ENCODE measurements around the gene CASS4.

GRCh38 chr20:56424931-56425330 is 12.9 kb downstream of the CASS4 start:
- TF ChIP-seq CTCF (IDR thresholded peaks at IDR 0.05; ENCODE audit: insufficient read depth, low read depth, low read length): no peak
- no peak for TF ChIP-seq EZH2 (IDR thresholded peaks at IDR 0.05; ENCODE audit: insufficient read depth, low read length)

Data from astrocyte (in vitro differentiated cells and primary cell).